GM23338 (cell line): ENCODE results near the gene KIAA0513. TPM values are rescaled to one million over a fixed set of nuclear protein-coding genes. Genes with fewer than 3 reads are reported as not detected.

Source experiments
- ATAC-seq: fragments of 200-7000 bp; cut with Tn5 transposase; 3 replicates; pipeline ENCODE4 v1.9.1; 2020
- DNase-seq: peaks from one replicate; pipeline ENCODE4 v3.0.0-alpha.2; 2015; ENCODE audit warnings: low spot score
- H2AFZ ChIP-seq: fragments of 200-600 bp; sonication (generic); 2 replicates; pipeline ENCODE4 v1.8.0; 2016; ENCODE audit warnings: antibody characterized with exemption, mild to moderate bottlenecking, moderate library complexity
- H3F3A ChIP-seq: fragments of 200-600 bp; sonication (generic); replicated peaks from 2 replicates; pipeline ENCODE4 v1.8.0; 2017; ENCODE audit warnings: antibody characterized with exemption, mixed run types, low read depth
- H3K27ac ChIP-seq: fragments of 200-600 bp; sonication (generic); 2 replicates; pipeline ENCODE4 v1.6.1; 2016; ENCODE audit warnings: low read depth
- H3K27me3 ChIP-seq: fragments of 200-600 bp; sonication (generic); 2 replicates; pipeline ENCODE4 v1.8.0; 2016; ENCODE audit warnings: mild to moderate bottlenecking, mixed run types, moderate library complexity; ENCODE audit not compliant: insufficient read depth
- H3K36me3 ChIP-seq: fragments of 200-600 bp; sonication (generic); 2 replicates; pipeline ENCODE4 v1.8.0; 2016; ENCODE audit warnings: mild to moderate bottlenecking; ENCODE audit not compliant: insufficient read depth
- H3K4me1 ChIP-seq: fragments of 200-600 bp; sonication (generic); 2 replicates; pipeline ENCODE4 v1.8.0; 2016; ENCODE audit warnings: mild to moderate bottlenecking, moderate library complexity; ENCODE audit not compliant: insufficient read depth
- H3K4me2 ChIP-seq: fragments of 200-600 bp; sonication (generic); 2 replicates; pipeline ENCODE4 v1.7.1; 2017; ENCODE audit warnings: mixed run types
- H3K4me3 ChIP-seq: fragments of 200-600 bp; sonication (generic); 2 replicates; pipeline ENCODE4 v1.6.1; 2016; ENCODE audit warnings: mixed run types
- H3K79me2 ChIP-seq: fragments of 200-600 bp; sonication (generic); replicated peaks from 2 replicates; pipeline ENCODE4 v1.8.0; 2017; ENCODE audit warnings: mild to moderate bottlenecking; ENCODE audit not compliant: insufficient read depth
- H3K9me2 ChIP-seq: fragments of 200-600 bp; sonication (generic); 2 replicates; pipeline ENCODE4 v1.8.0; 2017; ENCODE audit not compliant: insufficient read depth
- H4K20me1 ChIP-seq: fragments of 200-600 bp; sonication (generic); replicated peaks from 2 replicates; pipeline ENCODE4 v1.8.0; 2017; ENCODE audit warnings: mild to moderate bottlenecking; ENCODE audit not compliant: insufficient read depth
- H3K27ac Mint-ChIP-seq: 2 replicates; pipeline ENCODE4 v1.8.0; 2020; ENCODE audit warnings: inconsistent platforms, mild to moderate bottlenecking, moderate library complexity, mixed read lengths
- H3K27me3 Mint-ChIP-seq: 3 replicates; pipeline ENCODE4 v1.8.0; 2022; ENCODE audit warnings: low read depth, mild to moderate bottlenecking, moderate library complexity, mixed read lengths, inconsistent platforms; ENCODE audit not compliant: insufficient read depth, poor library complexity
- H3K36me3 Mint-ChIP-seq: 3 replicates; pipeline ENCODE4 v1.8.0; 2021; ENCODE audit warnings: low read depth, mild to moderate bottlenecking, inconsistent platforms, moderate library complexity, mixed read lengths
- H3K4me1 Mint-ChIP-seq: 3 replicates; pipeline ENCODE4 v1.8.0; 2020; ENCODE audit warnings: mild to moderate bottlenecking, inconsistent platforms, mixed read lengths
- H3K4me3 Mint-ChIP-seq: 3 replicates; pipeline ENCODE4 v1.8.0; 2021; ENCODE audit warnings: moderate library complexity, mild to moderate bottlenecking, inconsistent platforms, mixed read lengths
- H3K9me3 Mint-ChIP-seq: 3 replicates; pipeline ENCODE4 v1.8.0; 2020; ENCODE audit warnings: moderate library complexity, mild to moderate bottlenecking, inconsistent platforms, mixed read lengths
- CREB1 ChIP-seq: fragments of 250-450 bp; sonication (Bioruptor Pico); IDR thresholded peaks from 2 replicates; pipeline ENCODE4 v1.5.0; 2020; ENCODE audit warnings: low read depth, mild to moderate bottlenecking, moderate library complexity
- EZH2 ChIP-seq: fragments of 200-600 bp; sonication (generic); IDR thresholded peaks from one replicate; pipeline ENCODE4 v1.8.0; 2017; ENCODE audit warnings: antibody characterized with exemption, mild to moderate bottlenecking, low read depth; ENCODE audit not compliant: unreplicated experiment
- EZH2phosphoT487 ChIP-seq: fragments of 200-600 bp; sonication (generic); IDR thresholded peaks from one replicate; pipeline ENCODE4 v1.8.1; 2018; ENCODE audit warnings: antibody characterized with exemption; ENCODE audit not compliant: unreplicated experiment
- JUNB ChIP-seq: IDR thresholded peaks from one replicate; pipeline ENCODE4 v1.6.1; 2016; ENCODE audit warnings: antibody characterized with exemption; ENCODE audit not compliant: unreplicated experiment
- NANOG ChIP-seq: IDR thresholded peaks from 2 replicates; pipeline ENCODE4 v1.6.1; 2016; ENCODE audit warnings: antibody characterized with exemption, borderline replicate concordance
- POLR2AphosphoS5 ChIP-seq: IDR thresholded peaks from 2 replicates; pipeline ENCODE4 v1.6.1; 2016; ENCODE audit warnings: antibody characterized with exemption, low read depth
- STAT1 ChIP-seq: IDR thresholded peaks from one replicate; pipeline ENCODE4 v1.6.1; 2016; ENCODE audit warnings: antibody characterized with exemption; ENCODE audit not compliant: unreplicated experiment
- ZNF114 ChIP-seq: fragments of 250-450 bp; sonication (Bioruptor Pico); IDR thresholded peaks from 2 replicates; pipeline ENCODE4 v1.5.0; 2020; ENCODE audit warnings: mild to moderate bottlenecking, moderate library complexity
- ZNF331 ChIP-seq: fragments of 250-450 bp; sonication (Bioruptor Pico); IDR thresholded peaks from 2 replicates; pipeline ENCODE4 v1.5.0; 2020; ENCODE audit warnings: low read depth, mild to moderate bottlenecking, moderate library complexity
- polyA plus RNA-seq: library from polyadenylated mRNA; unstranded; fragments of >200 nt; fragmentation: Nextera tagmentation; extraction: Ambion mirVana; gene quantifications from 2 replicates; pipeline ENCODE4 v1.2.1, GENCODE V29; 2016
- total RNA-seq: library from RNA; depleted of rRNA; stranded (reverse); fragments of >200 nt; shearing (Covaris generic); gene quantifications from 2 replicates; pipeline ENCODE4 v1.2.3, GENCODE V29; 2014
- TF ChIP-seq, protein P1 (sequence below), 2 experiments: fragments of 200-600 bp in 1 of 2; sonication (generic) in 1 of 2; conservative IDR thresholded peaks; 2 replicates each; pipeline versions ENCODE4 v1.5.1 to v1.6.1; 2016 to 2017; ENCODE audit warnings: antibody characterized with exemption in 2 of 2, low read depth in 2 of 2, mild to moderate bottlenecking in 2 of 2, moderate library complexity in 1 of 2
- TF ChIP-seq, protein P2 (sequence below): IDR thresholded peaks from 2 replicates; pipeline ENCODE4 v1.6.1; 2016; ENCODE audit warnings: antibody characterized with exemption
- TF ChIP-seq, protein P3 (sequence below): IDR thresholded peaks from one replicate; pipeline ENCODE4 v1.6.1; 2018; ENCODE audit warnings: antibody characterized with exemption; ENCODE audit not compliant: unreplicated experiment

KIAA0513 gene
- total and polyA plus RNA-seq, 2 experiments from 2014 or later = 2.1 to 8.7 TPM

DNA sequence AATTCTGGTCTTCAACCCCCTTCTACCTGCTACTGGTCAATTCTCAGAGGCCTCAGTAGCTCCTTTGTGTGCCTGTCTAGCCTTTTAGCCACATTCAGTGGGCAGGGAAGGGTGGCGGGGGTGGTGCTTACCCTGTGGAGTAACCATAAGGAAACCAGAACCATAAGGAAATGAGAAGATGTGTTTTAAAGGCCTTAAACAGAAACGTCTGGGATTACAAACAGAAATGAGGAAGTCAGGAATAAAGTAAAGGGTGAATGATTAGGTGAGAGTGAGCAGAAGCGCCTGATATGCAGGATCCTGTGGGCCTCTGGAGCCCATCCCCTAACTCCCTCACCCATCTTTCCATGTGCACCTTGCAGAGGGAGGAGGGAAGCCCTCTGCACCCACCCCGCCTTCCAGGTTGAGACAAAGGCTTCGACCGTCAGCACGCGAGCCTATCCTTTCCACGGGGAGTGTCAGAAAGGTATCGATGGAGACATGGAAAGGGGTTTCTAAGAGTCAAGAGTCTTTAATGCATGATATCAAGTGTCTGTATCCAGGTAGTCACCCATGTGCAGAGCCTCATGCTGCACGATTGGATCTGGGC lies 20.4 kb downstream of the KIAA0513 start (continued):
- TF ChIP-seq, protein P1, sequence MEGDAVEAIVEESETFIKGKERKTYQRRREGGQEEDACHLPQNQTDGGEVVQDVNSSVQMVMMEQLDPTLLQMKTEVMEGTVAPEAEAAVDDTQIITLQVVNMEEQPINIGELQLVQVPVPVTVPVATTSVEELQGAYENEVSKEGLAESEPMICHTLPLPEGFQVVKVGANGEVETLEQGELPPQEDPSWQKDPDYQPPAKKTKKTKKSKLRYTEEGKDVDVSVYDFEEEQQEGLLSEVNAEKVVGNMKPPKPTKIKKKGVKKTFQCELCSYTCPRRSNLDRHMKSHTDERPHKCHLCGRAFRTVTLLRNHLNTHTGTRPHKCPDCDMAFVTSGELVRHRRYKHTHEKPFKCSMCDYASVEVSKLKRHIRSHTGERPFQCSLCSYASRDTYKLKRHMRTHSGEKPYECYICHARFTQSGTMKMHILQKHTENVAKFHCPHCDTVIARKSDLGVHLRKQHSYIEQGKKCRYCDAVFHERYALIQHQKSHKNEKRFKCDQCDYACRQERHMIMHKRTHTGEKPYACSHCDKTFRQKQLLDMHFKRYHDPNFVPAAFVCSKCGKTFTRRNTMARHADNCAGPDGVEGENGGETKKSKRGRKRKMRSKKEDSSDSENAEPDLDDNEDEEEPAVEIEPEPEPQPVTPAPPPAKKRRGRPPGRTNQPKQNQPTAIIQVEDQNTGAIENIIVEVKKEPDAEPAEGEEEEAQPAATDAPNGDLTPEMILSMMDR (conservative IDR thresholded peaks at IDR 0.05; ENCODE audit: low read depth in 2 of 2) = no peak
- TF ChIP-seq, protein P2, sequence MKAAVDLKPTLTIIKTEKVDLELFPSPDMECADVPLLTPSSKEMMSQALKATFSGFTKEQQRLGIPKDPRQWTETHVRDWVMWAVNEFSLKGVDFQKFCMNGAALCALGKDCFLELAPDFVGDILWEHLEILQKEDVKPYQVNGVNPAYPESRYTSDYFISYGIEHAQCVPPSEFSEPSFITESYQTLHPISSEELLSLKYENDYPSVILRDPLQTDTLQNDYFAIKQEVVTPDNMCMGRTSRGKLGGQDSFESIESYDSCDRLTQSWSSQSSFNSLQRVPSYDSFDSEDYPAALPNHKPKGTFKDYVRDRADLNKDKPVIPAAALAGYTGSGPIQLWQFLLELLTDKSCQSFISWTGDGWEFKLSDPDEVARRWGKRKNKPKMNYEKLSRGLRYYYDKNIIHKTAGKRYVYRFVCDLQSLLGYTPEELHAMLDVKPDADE = no peak
- TF ChIP-seq ZNF331 (CRISPR knock-in tag) = no peak

DNA sequence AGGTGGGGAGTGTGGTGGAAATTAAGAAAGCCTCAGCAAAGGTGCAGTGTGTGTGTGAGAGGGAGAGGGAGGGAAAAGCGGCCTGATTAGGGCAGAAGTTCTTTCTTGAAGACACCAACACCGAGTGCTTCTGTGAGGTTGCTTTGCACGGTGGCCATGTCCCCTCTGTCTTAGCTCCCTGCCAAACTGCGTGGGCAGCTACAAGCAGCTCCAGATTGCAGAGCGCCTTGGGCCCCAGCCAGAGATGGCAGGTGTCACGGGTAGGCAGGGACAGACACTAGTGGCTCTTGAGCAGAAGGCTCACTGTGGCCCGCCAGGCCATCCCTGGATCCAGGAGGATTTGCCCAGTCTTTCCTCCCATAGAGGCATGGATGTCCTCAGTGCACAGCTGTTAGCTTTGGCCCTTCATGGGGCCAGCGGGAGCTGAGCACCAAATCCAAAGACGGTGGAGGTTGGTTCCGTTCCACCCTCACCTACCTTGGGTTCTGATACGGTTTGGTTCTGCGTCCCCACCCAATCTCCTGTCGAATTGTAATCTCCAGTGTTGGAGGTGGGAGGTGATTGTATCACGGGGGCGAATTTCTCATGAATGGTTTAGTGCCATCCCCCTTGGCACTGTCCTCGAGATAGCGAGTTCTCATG lies 21.4 kb downstream of the KIAA0513 start:
- Histone ChIP-seq H3K27me3 (no peaks in the 10 kb centered on the region), H3K4me3 (no peak overlapping the region), H4K20me1 (no peaks in the 10 kb centered on the region; the same call in 1 of the 2 replicates), H3K9me2 (no peaks in the 10 kb centered on the region), H3K27ac (no peak overlapping the region), H3K4me2 (no peak overlapping the region), H3K4me1 (no peaks in the 10 kb centered on the region), H3F3A (no peaks in the 10 kb centered on the region), H2AFZ (no peak overlapping the region), H3K36me3 (no peaks in the 10 kb centered on the region), H3K79me2 (no peaks in the 10 kb centered on the region)
- H3K36me3 Mint-ChIP-seq = no peaks in the 10 kb centered on the region
- H3K4me1 Mint-ChIP-seq = no peaks in the 10 kb centered on the region; the same call in 1 of the 3 replicates
- ATAC-seq (no peak), DNase-seq (no peak)
- peaks cover 6% of the 10 kb centered on the region for H3K27me3 Mint-ChIP-seq
- H3K4me3 Mint-ChIP-seq = no peak overlapping the region
- no peaks in the 10 kb centered on the region for H3K9me3 Mint-ChIP-seq
- no peak overlapping the region for H3K27ac Mint-ChIP-seq
- no peak for TF ChIP-seq POLR2AphosphoS5
- no peak for TF ChIP-seq ZNF331 (CRISPR knock-in tag)
- TF ChIP-seq JUNB = no peak
- TF ChIP-seq EZH2phosphoT487 = no peak
- TF ChIP-seq, protein P3, sequence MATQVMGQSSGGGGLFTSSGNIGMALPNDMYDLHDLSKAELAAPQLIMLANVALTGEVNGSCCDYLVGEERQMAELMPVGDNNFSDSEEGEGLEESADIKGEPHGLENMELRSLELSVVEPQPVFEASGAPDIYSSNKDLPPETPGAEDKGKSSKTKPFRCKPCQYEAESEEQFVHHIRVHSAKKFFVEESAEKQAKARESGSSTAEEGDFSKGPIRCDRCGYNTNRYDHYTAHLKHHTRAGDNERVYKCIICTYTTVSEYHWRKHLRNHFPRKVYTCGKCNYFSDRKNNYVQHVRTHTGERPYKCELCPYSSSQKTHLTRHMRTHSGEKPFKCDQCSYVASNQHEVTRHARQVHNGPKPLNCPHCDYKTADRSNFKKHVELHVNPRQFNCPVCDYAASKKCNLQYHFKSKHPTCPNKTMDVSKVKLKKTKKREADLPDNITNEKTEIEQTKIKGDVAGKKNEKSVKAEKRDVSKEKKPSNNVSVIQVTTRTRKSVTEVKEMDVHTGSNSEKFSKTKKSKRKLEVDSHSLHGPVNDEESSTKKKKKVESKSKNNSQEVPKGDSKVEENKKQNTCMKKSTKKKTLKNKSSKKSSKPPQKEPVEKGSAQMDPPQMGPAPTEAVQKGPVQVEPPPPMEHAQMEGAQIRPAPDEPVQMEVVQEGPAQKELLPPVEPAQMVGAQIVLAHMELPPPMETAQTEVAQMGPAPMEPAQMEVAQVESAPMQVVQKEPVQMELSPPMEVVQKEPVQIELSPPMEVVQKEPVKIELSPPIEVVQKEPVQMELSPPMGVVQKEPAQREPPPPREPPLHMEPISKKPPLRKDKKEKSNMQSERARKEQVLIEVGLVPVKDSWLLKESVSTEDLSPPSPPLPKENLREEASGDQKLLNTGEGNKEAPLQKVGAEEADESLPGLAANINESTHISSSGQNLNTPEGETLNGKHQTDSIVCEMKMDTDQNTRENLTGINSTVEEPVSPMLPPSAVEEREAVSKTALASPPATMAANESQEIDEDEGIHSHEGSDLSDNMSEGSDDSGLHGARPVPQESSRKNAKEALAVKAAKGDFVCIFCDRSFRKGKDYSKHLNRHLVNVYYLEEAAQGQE = no peak
- TF ChIP-seq, protein P1 (conservative IDR thresholded peaks at IDR 0.05; ENCODE audit: low read depth in 2 of 2) = no peak
- no peak for TF ChIP-seq EZH2
- no peak for TF ChIP-seq NANOG
- TF ChIP-seq CREB1 (CRISPR knock-in tag) = no peak
- no peak for TF ChIP-seq ZNF114 (CRISPR knock-in tag)
- TF ChIP-seq STAT1 = no peak
- TF ChIP-seq, protein P2 = no peak
